Chondrocyte (in vitro differentiated cells): Measurements from ENCODE around the gene FRMD1. TPM values are rescaled to one million over a fixed set of nuclear protein-coding genes. Genes with fewer than 3 reads are reported as not detected.
A peak's percentile ranks its signal among the peaks of the same experiment; 100 is the strongest.

Experiments
- DNase-seq: peaks from one replicate; pipeline ENCODE4 v3.0.0; 2021; ENCODE audit warnings: mixed read lengths, low spot score
- H3K27ac Mint-ChIP-seq: one replicate; pipeline ENCODE4 v1.8.0; 2021; ENCODE audit warnings: mild to moderate bottlenecking, moderate library complexity, mixed read lengths; ENCODE audit not compliant: unreplicated experiment
- H3K27me3 Mint-ChIP-seq: 2 replicates; pipeline ENCODE4 v1.8.0; 2021; ENCODE audit warnings: low read depth, mixed read lengths
- H3K36me3 Mint-ChIP-seq: 2 replicates; pipeline ENCODE4 v1.8.0; 2021; ENCODE audit warnings: low read depth, mixed read lengths
- H3K4me1 Mint-ChIP-seq: 2 replicates; pipeline ENCODE4 v1.8.0; 2021; ENCODE audit warnings: low read depth, mild to moderate bottlenecking, mixed read lengths
- H3K4me3 Mint-ChIP-seq: one replicate; pipeline ENCODE4 v1.8.0; 2021; ENCODE audit warnings: mild to moderate bottlenecking, moderate library complexity, mixed read lengths; ENCODE audit not compliant: unreplicated experiment
- H3K9me3 Mint-ChIP-seq: 2 replicates; pipeline ENCODE4 v1.8.0; 2021; ENCODE audit warnings: low read depth, mixed read lengths
- CTCF ChIP-seq: fragments of 200-600 bp; sonication (generic); IDR thresholded peaks from 2 replicates; pipeline ENCODE4 v1.5.0; 2021; ENCODE audit warnings: antibody characterized with exemption, mild to moderate bottlenecking, moderate library complexity
- total RNA-seq: library from RNA; stranded (reverse); gene quantifications from 3 replicates; pipeline ENCODE4 v1.2.1, GENCODE V29; 2021

The FRMD1 gene
- total RNA-seq, 1 donor from 2014 or later: 0.20 TPM

GRCh38 chr6:168052291-168052891, 26.6 kb downstream of the FRMD1 start:
- TF ChIP-seq CTCF: no peak
- H3K36me3 Mint-ChIP-seq: no peaks in the 10 kb centered on the region
- no peak overlapping the region for H3K27ac Mint-ChIP-seq
- no peaks in the 10 kb centered on the region for H3K9me3 Mint-ChIP-seq
- DNase-seq: peak; percentile 79
- peaks cover 4% of the 10 kb centered on the region for H3K4me1 Mint-ChIP-seq
- H3K27me3 Mint-ChIP-seq: peaks cover 5% of the 10 kb centered on the region
- no peak overlapping the region for H3K4me3 Mint-ChIP-seq

- H3K4me1 Mint-ChIP-seq: peaks cover 4% of the 10 kb centered on the region
- TF ChIP-seq CTCF: no peak
- no peaks in the 10 kb centered on the region for H3K36me3 Mint-ChIP-seq
- DNase-seq: no peak
- H3K9me3 Mint-ChIP-seq: no peaks in the 10 kb centered on the region
- H3K27me3 Mint-ChIP-seq: peaks cover 5% of the 10 kb centered on the region
- no peak overlapping the region for H3K4me3 Mint-ChIP-seq
- H3K27ac Mint-ChIP-seq: no peak overlapping the region
These were observed 27.4 kb downstream of the FRMD1 start for GRCh38 chr6:168051648-168052047.

GRCh38 chr6:168050881-168051586, 28.0 kb downstream of the FRMD1 start:
- Mint-ChIP-seq H3K27me3 (peaks cover 3% of the 10 kb centered on the region), H3K4me3 (no peak overlapping the region), H3K27ac (no peak overlapping the region), H3K4me1 (peaks cover 4% of the 10 kb centered on the region), H3K9me3 (no peaks in the 10 kb centered on the region), H3K36me3 (no peaks in the 10 kb centered on the region)
- no peak for DNase-seq
- peak; percentile 23 for TF ChIP-seq CTCF

- H3K9me3 Mint-ChIP-seq: no peaks in the 10 kb centered on the region
- no peak for TF ChIP-seq CTCF
- peaks cover 4% of the 10 kb centered on the region for H3K4me1 Mint-ChIP-seq
- no peak overlapping the region for H3K27ac Mint-ChIP-seq
- no peak overlapping the region for H3K4me3 Mint-ChIP-seq
- no peaks in the 10 kb centered on the region for H3K36me3 Mint-ChIP-seq
- no peak for DNase-seq
- H3K27me3 Mint-ChIP-seq: peaks cover 3% of the 10 kb centered on the region
These were observed 28.7 kb downstream of the FRMD1 start for GRCh38 chr6:168050225-168050880.

GRCh38 chr6:168049706-168050224, 29.2 kb downstream of the FRMD1 start:
- Mint-ChIP-seq H3K27ac (no peak overlapping the region), H3K4me1 (peaks cover 3% of the 10 kb centered on the region), H3K4me3 (no peak overlapping the region), H3K9me3 (no peaks in the 10 kb centered on the region), H3K27me3 (peaks cover 3% of the 10 kb centered on the region), H3K36me3 (no peaks in the 10 kb centered on the region)
- no peak for DNase-seq
- no peak for TF ChIP-seq CTCF
